GM12878 (cell line): ENCODE measurements around the gene CACNA1H. TPM values are rescaled to one million over a fixed set of nuclear protein-coding genes. Genes with fewer than 3 reads are reported as not detected.
"Not testable (repeated sequence)": the region's sequence is repeated elsewhere in the genome, so short reads cannot be mapped to it uniquely, and the experiment has no call there.

ENCODE experiments used
- ATAC-seq: fragments of 200-7000 bp; cut with Tn5 transposase; 3 replicates; pipeline ENCODE4 v1.9.1; 2020; ENCODE audit warnings: mild to moderate bottlenecking, moderate library complexity
- BruUV-seq: library from RNA; stranded (reverse); fragments of 400-500 nt; replicated peaks from 2 replicates; lab custom pipeline; 2021; lab: Mats Ljungman, UMichigan
- CTCF ChIA-PET: fragments of 300-600 bp; sonication (Branson Sonifier 250); formaldehyde crosslinking; extraction: SDS; loops from one replicate; lab custom pipeline; 2021; ENCODE audit warnings: inconsistent platforms; lab: Yijun Ruan, JAX
- POLR2A ChIA-PET: fragments of 350-600 bp; formaldehyde crosslinking; extraction: SDS; loops from one replicate; lab custom pipeline; 2021; ENCODE audit warnings: inconsistent platforms; lab: Charles Lee
- RAD21 ChIA-PET: fragments of 300-600 bp; sonication (Branson Sonifier 250); formaldehyde crosslinking; loops from one replicate; lab custom pipeline; 2023; ENCODE audit warnings: antibody characterized with exemption; ENCODE audit not compliant: unreplicated experiment; lab: Charles Lee
- SMC1A ChIA-PET: fragments of 300-600 bp; sonication (Branson Sonifier 250); formaldehyde crosslinking; loops from one replicate; lab custom pipeline; 2023; ENCODE audit not compliant: unreplicated experiment, uncharacterized antibody; lab: Charles Lee
- DNase-seq: peaks from one replicate; pipeline ENCODE4 v3.0.0-alpha.2; 2011; ENCODE audit warnings: low read depth, low spot score
- FAIRE-seq: peaks from 3 replicates; lab custom pipeline; 2011; peaks lifted over from hg19 to GRCh38; lab: Jason Lieb, UNC
- H2AFZ ChIP-seq: 2 replicates; pipeline ENCODE4 v1.6.0; 2011; ENCODE audit warnings: low read depth, low read length, control low read depth; ENCODE audit not compliant: control insufficient read depth
- H3K27ac ChIP-seq: 2 replicates; pipeline ENCODE4 v1.5.1; 2011; ENCODE audit warnings: control low read depth; ENCODE audit not compliant: control insufficient read depth, insufficient read depth
- H3K27me3 ChIP-seq, 2 experiments: replicated peaks in 1 of 2; 2 replicates each; pipeline versions ENCODE4 v1.6.0 to v1.6.1; 2011; ENCODE audit warnings: low read length in 1 of 2; ENCODE audit not compliant: control insufficient read depth in 2 of 2, insufficient read depth in 2 of 2
- H3K36me3 ChIP-seq, 2 experiments: 2 replicates each; pipeline ENCODE4 v1.5.1; 2011; ENCODE audit warnings: low read length in 1 of 2; ENCODE audit not compliant: control insufficient read depth in 2 of 2, insufficient read depth in 2 of 2
- H3K4me1 ChIP-seq: 2 replicates; pipeline ENCODE4 v1.6.1; 2011; ENCODE audit warnings: mild to moderate bottlenecking, low read length, moderate library complexity, mixed read lengths; ENCODE audit not compliant: control insufficient read depth, insufficient read depth
- H3K4me2 ChIP-seq: 2 replicates; pipeline ENCODE4 v1.6.0; 2011; ENCODE audit warnings: control low read depth; ENCODE audit not compliant: control insufficient read depth, insufficient read depth
- H3K4me3 ChIP-seq: fragments of 200-600 bp; sonication (generic); 2 replicates; pipeline ENCODE4 v1.5.1; 2016
- H3K79me2 ChIP-seq: 2 replicates; pipeline ENCODE4 v1.6.0; 2011; ENCODE audit warnings: low read length; ENCODE audit not compliant: control insufficient read depth, insufficient read depth
- H3K9ac ChIP-seq: 2 replicates; pipeline ENCODE4 v1.8.0; 2011; ENCODE audit warnings: low read length, control low read depth, mixed read lengths; ENCODE audit not compliant: control insufficient read depth, insufficient read depth
- H3K9me3 ChIP-seq: replicated peaks from 3 replicates; pipeline ENCODE4 v1.5.1; 2011; ENCODE audit warnings: mild to moderate bottlenecking, low read length; ENCODE audit not compliant: control insufficient read depth, insufficient read depth
- H4K20me1 ChIP-seq: 2 replicates; pipeline ENCODE4 v1.6.0; 2011; ENCODE audit not compliant: control insufficient read depth, insufficient read depth
- CHD1 ChIP-seq: IDR thresholded peaks from 2 replicates; pipeline ENCODE4 v1.6.1; 2012; ENCODE audit warnings: low read depth, low read length, improper control_type of control experiment
- DPF2 ChIP-seq: fragments of 450-650 bp; IDR thresholded peaks from 2 replicates; pipeline ENCODE4 v1.6.1; 2017; ENCODE audit warnings: mild to moderate bottlenecking
- FOS ChIP-seq: IDR thresholded peaks from 3 replicates; pipeline ENCODE4 v1.6.1; 2011; ENCODE audit warnings: borderline replicate concordance; ENCODE audit not compliant: insufficient read length; ENCODE audit errors: extremely low read depth
- FOXM1 ChIP-seq: IDR thresholded peaks from 2 replicates; pipeline ENCODE4 v1.6.1; 2012; ENCODE audit warnings: low read depth, mild to moderate bottlenecking, inconsistent platforms, low read length, moderate library complexity
- IKZF2 ChIP-seq, 2 experiments: fragments of 450-650 bp; IDR thresholded peaks; 2 replicates each; pipeline ENCODE4 v1.6.1; 2017; ENCODE audit warnings: mild to moderate bottlenecking in 2 of 2, moderate library complexity in 2 of 2
- NBN ChIP-seq: fragments of 450-650 bp; IDR thresholded peaks from 2 replicates; pipeline ENCODE4 v1.6.1; 2016
- POLR2A ChIP-seq: IDR thresholded peaks from 2 replicates; pipeline ENCODE4 v1.6.1; 2011; ENCODE audit warnings: low read depth, mild to moderate bottlenecking, low read length
- SPI1 ChIP-seq: IDR thresholded peaks from 2 replicates; pipeline ENCODE4 v1.6.1; 2011; ENCODE audit warnings: low read depth, mild to moderate bottlenecking, low read length, moderate library complexity, borderline replicate concordance; ENCODE audit not compliant: insufficient read depth
- SUPT20H ChIP-seq: IDR thresholded peaks from 2 replicates; pipeline ENCODE4 v1.6.1; 2011; ENCODE audit warnings: low read depth, mild to moderate bottlenecking, low read length, moderate library complexity, borderline replicate concordance; ENCODE audit not compliant: control insufficient read depth
- TCF12 ChIP-seq: IDR thresholded peaks from 2 replicates; pipeline ENCODE4 v1.6.1; 2011; ENCODE audit warnings: low read depth, mild to moderate bottlenecking, low read length
- ZNF24 ChIP-seq: fragments of 450-650 bp; IDR thresholded peaks from 2 replicates; pipeline ENCODE4 v1.6.1; 2017; ENCODE audit warnings: antibody characterized with exemption, mild to moderate bottlenecking
- ZNF622 ChIP-seq: fragments of 450-650 bp; IDR thresholded peaks from 2 replicates; pipeline ENCODE4 v1.6.1; 2017; ENCODE audit warnings: mild to moderate bottlenecking, inconsistent platforms
- WGBS: methylation state at CpG from one replicate; pipeline ENCODE4 v1.1.6; 2016; ENCODE audit warnings: low lambda C conversion rate; ENCODE audit not compliant: insufficient replicate concordance, insufficient coverage; ENCODE audit errors: missing lambda C conversion rate; 5-methylcytosine and 5-hydroxymethylcytosine counted together
- in situ Hi-C: fragments of 300-500 bp; cut with MboI; formaldehyde crosslinking; loops from 9 replicates; pipeline ENCODE4 v1.14.3; 2018; ENCODE audit warnings: mixed read lengths
- intact Hi-C: fragments of 100-400 bp; cut with micrococcal nuclease; formaldehyde crosslinking; loops from one replicate; pipeline ENCODE4 v1.14.2; 2022; ENCODE audit not compliant: unreplicated experiment
- polyA plus RNA-seq, 11 experiments: library from polyadenylated mRNA; depleted of rRNA in 4 of 11; unstranded in 6 of 11; stranded (reverse) in 5 of 11; fragments of >200 nt; fragmentation: Nextera tagmentation in 4 of 11; fragmentation: Illumina TruSeq in 1 of 11; extraction: Ambion mirVana in 4 of 11; extraction: Trizol in 1 of 11; gene quantifications; 1 replicate in 1 of 11; 2 replicates in 10 of 11; pipeline versions ENCODE4 v1.2.1 to v1.2.3, GENCODE V29; 2011 to 2016; ENCODE audit warnings: inconsistent platforms in 2 of 11, missing spikeins in 2 of 11, low read depth in 1 of 11
- total RNA-seq, 4 experiments: library from RNA; depleted of rRNA in 3 of 4; stranded (reverse); fragments of >200 nt in 3 of 4; fragmentation: Illumina TruSeq in 1 of 4; extraction: Trizol in 1 of 4; gene quantifications; 2 replicates each; pipeline versions ENCODE4 v1.2.1 to v1.2.3, GENCODE V29; 2013 to 2021
- TF ChIP-seq, protein P1 (sequence below): fragments of 450-650 bp; IDR thresholded peaks from 2 replicates; pipeline ENCODE4 v1.6.1; 2014; ENCODE audit warnings: mild to moderate bottlenecking

Gene CACNA1H
- total and polyA plus RNA-seq, 10 of the 15 experiments (the other 5 are each of a cell fraction or from before 2014, with no cell fraction given) = 0.03 to 0.54 TPM; not detected in 8

- H3K9ac ChIP-seq = no peak within 1 kb of the TSS
- intact Hi-C loops (no loop called here), in situ Hi-C loops (no loop called here)
- no peak within 1 kb of the TSS for H3K4me3 ChIP-seq
- POLR2A ChIA-PET = no interaction called here
- no peaks in the 10 kb centered on the region for H3K36me3 ChIP-seq
- no peaks in the 10 kb centered on the region for H3K79me2 ChIP-seq
- DNase-seq (no peak), FAIRE-seq (no peak), ATAC-seq (no peak)
- RAD21 ChIA-PET = no interaction called here
- no peak within 1 kb of the TSS for H2AFZ ChIP-seq
- H3K4me1 ChIP-seq = no peaks in the 10 kb centered on the region
- CTCF ChIA-PET = no interaction called here
- no peaks in the 10 kb centered on the region for H3K9me3 ChIP-seq
- H3K4me2 ChIP-seq = no peak within 1 kb of the TSS
- H3K27me3 ChIP-seq = no peaks in the 10 kb centered on the region; a peak in 1 of 4 replicates
- 13% methylated on average over 10 of the region's 10 CpGs for WGBS
- H3K27ac ChIP-seq = no peak within 1 kb of the TSS
- no peak for TF ChIP-seq ZNF622
- no peak for TF ChIP-seq FOS
- no peak for TF ChIP-seq IKZF2 (IDR thresholded peaks at IDR 0.05)
- TF ChIP-seq FOXM1 = no peak
- no peak for TF ChIP-seq ZNF24
- no peak for TF ChIP-seq CHD1
- TF ChIP-seq, protein P1, sequence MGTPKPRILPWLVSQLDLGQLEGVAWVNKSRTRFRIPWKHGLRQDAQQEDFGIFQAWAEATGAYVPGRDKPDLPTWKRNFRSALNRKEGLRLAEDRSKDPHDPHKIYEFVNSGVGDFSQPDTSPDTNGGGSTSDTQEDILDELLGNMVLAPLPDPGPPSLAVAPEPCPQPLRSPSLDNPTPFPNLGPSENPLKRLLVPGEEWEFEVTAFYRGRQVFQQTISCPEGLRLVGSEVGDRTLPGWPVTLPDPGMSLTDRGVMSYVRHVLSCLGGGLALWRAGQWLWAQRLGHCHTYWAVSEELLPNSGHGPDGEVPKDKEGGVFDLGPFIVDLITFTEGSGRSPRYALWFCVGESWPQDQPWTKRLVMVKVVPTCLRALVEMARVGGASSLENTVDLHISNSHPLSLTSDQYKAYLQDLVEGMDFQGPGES = no peak
- no peak for TF ChIP-seq POLR2A
- TF ChIP-seq NBN = no peak
- TF ChIP-seq DPF2 = no peak
- no peak for TF ChIP-seq TCF12
- TF ChIP-seq SPI1 = no peak
- no peak for TF ChIP-seq SUPT20H
- no peaks in the 10 kb centered on the region for H4K20me1 ChIP-seq
- no TSS peak for BruUV-seq
- SMC1A ChIA-PET = no interaction called here
Observed at GRCh38 chr16:1225051-1225451, 72.1 kb downstream of the CACNA1H start, which contains the start of gene TPSG1. TPSG1 (minus strand) TSS chr16:1225268; CDS start chr16:1225252, 16 bp downstream.

- H3K36me3 ChIP-seq, intact Hi-C loops, FAIRE-seq: not testable (repeated sequence)
Observed at GRCh38 chr16:1225728-1226311, 72.9 kb downstream of the CACNA1H start.

More at GRCh38 chr16:1225728-1226311, 72.9 kb downstream of the CACNA1H start:
- SMC1A ChIA-PET, CTCF ChIA-PET, POLR2A ChIA-PET, H3K4me2 ChIP-seq, in situ Hi-C loops, H3K9me3 ChIP-seq, H2AFZ ChIP-seq, H4K20me1 ChIP-seq, H3K9ac ChIP-seq, H3K27ac ChIP-seq, H3K27me3 ChIP-seq, H3K4me3 ChIP-seq, BruUV-seq, ATAC-seq, RAD21 ChIA-PET, DNase-seq, H3K79me2 ChIP-seq, H3K4me1 ChIP-seq: not testable (repeated sequence)
- WGBS = 37% methylated on average over 24 of the region's 24 CpGs
